Keratinocyte (primary cell): Measurements from ENCODE around the gene DNAJC25. TPM values are rescaled to one million over a fixed set of nuclear protein-coding genes. Genes with fewer than 3 reads are reported as not detected.
A peak's percentile ranks its signal among the peaks of the same experiment; 100 is the strongest.

Source experiments
- DNase-seq: peaks from one replicate; pipeline ENCODE4 v3.0.0-alpha.2; 2011; ENCODE audit warnings: low read depth, missing footprints, low spot score
- FAIRE-seq: peaks from 2 replicates; lab custom pipeline; 2011; peaks lifted over from hg19 to GRCh38; lab: Jason Lieb, UNC
- H2AFZ ChIP-seq: 2 replicates; pipeline ENCODE4 v1.6.0; 2012; ENCODE audit warnings: low read length, control low read depth, inconsistent platforms; ENCODE audit not compliant: control insufficient read depth
- H3K27ac ChIP-seq: 2 replicates; pipeline ENCODE4 v1.5.1; 2011; ENCODE audit warnings: low read length; ENCODE audit not compliant: control insufficient read depth, insufficient read depth
- H3K27me3 ChIP-seq: 3 replicates; pipeline ENCODE4 v1.6.0; 2011; ENCODE audit warnings: low read length; ENCODE audit not compliant: control insufficient read depth, insufficient read depth; ENCODE audit errors: extremely low read depth
- H3K36me3 ChIP-seq, 2 experiments: 2 replicates in 1 of 2; 3 replicates in 1 of 2; pipeline ENCODE4 v1.5.1; 2011; ENCODE audit warnings: low read length in 2 of 2, mild to moderate bottlenecking in 1 of 2; ENCODE audit not compliant: control insufficient read depth in 2 of 2, insufficient read depth in 2 of 2; ENCODE audit errors: extremely low read depth in 1 of 2
- H3K4me1 ChIP-seq: 3 replicates; pipeline ENCODE4 v1.5.1; 2011; ENCODE audit warnings: low read length; ENCODE audit not compliant: control insufficient read depth, insufficient read depth; ENCODE audit errors: extremely low read depth
- H3K4me2 ChIP-seq: 3 replicates; pipeline ENCODE4 v1.6.0; 2011; ENCODE audit warnings: low read depth, low read length; ENCODE audit not compliant: control insufficient read depth, insufficient read depth; ENCODE audit errors: extremely low read depth
- H3K4me3 ChIP-seq, 3 experiments: fragments of 200-600 bp in 1 of 3; sonication (generic) in 1 of 3; 2 replicates in 2 of 3; 3 replicates in 1 of 3; pipeline ENCODE4 v1.5.1; 2011 to 2016; ENCODE audit warnings: low read length in 3 of 3, mild to moderate bottlenecking in 3 of 3, control low read depth in 2 of 3, inconsistent platforms in 1 of 3, low read depth in 1 of 3, mixed read lengths in 1 of 3, mixed run types in 1 of 3, moderate library complexity in 1 of 3; ENCODE audit not compliant: control insufficient read depth in 2 of 3, insufficient read depth in 2 of 3; ENCODE audit errors: extremely low read depth in 1 of 3
- H3K79me2 ChIP-seq: 2 replicates; pipeline ENCODE4 v1.6.0; 2012; ENCODE audit warnings: low read length; ENCODE audit not compliant: control insufficient read depth, insufficient read depth
- H3K9ac ChIP-seq: 3 replicates; pipeline ENCODE4 v1.6.0; 2011; ENCODE audit warnings: low read length; ENCODE audit not compliant: control insufficient read depth, insufficient read depth; ENCODE audit errors: extremely low read depth
- H3K9me1 ChIP-seq: 3 replicates; pipeline ENCODE4 v1.6.0; 2011; ENCODE audit warnings: low read length; ENCODE audit not compliant: control insufficient read depth, insufficient read depth; ENCODE audit errors: extremely low read depth
- H3K9me3 ChIP-seq: 2 replicates; pipeline ENCODE4 v1.5.1; 2012; ENCODE audit warnings: low read depth, low read length; ENCODE audit not compliant: control insufficient read depth
- H4K20me1 ChIP-seq: 3 replicates; pipeline ENCODE4 v1.6.0; 2011; ENCODE audit warnings: low read length; ENCODE audit not compliant: control insufficient read depth, insufficient read depth; ENCODE audit errors: extremely low read depth
- CTCF ChIP-seq, 3 experiments: IDR thresholded peaks in 1 of 3; conservative IDR thresholded peaks in 1 of 3; optimal IDR thresholded peaks in 1 of 3; 2 replicates in 2 of 3; 3 replicates in 1 of 3; pipeline versions ENCODE3 to v1.5.1; 2011; ENCODE audit warnings: low read length in 3 of 3, mild to moderate bottlenecking in 3 of 3, moderate library complexity in 2 of 3, control low read depth in 1 of 3, inconsistent platforms in 1 of 3; ENCODE audit not compliant: insufficient read depth in 2 of 3; ENCODE audit errors: extremely low read depth in 1 of 3
- EZH2 ChIP-seq: IDR thresholded peaks from one replicate; pipeline ENCODE4 v1.6.1; 2012; ENCODE audit warnings: inconsistent platforms, mild to moderate bottlenecking, low read length, moderate library complexity
- dilution Hi-C: fragments of 300-500 bp; cut with MboI; formaldehyde crosslinking; loops from one replicate; pipeline ENCODE4 v1.7.0; 2020; ENCODE audit warnings: low sequenced_read_pairs; ENCODE audit not compliant: extremely low pct_ligation_motif_present
- polyA plus RNA-seq, 5 experiments: library from polyadenylated mRNA; depleted of rRNA in 3 of 5; stranded (reverse) in 3 of 5; stranded (forward) in 1 of 5; unstranded in 1 of 5; fragments of >200 nt; gene quantifications; 1 replicate in 1 of 5; 2 replicates in 3 of 5; 3 replicates in 1 of 5; pipeline versions ENCODE4 v1.2.1 to v1.2.3, GENCODE V29; 2011 to 2012; ENCODE audit warnings: missing spikeins in 2 of 5, low read depth in 1 of 5, low replicate concordance in 1 of 5

The DNAJC25 gene
- polyA plus RNA-seq, 1 donor (not counting 4 experiments of a cell fraction or from before 2014, with no cell fraction given) = 7.3 TPM

- dilution Hi-C loops = no loop called here
- Histone ChIP-seq H3K36me3 (no peaks in the 10 kb centered on the region), H3K9ac (peak overlapping the region; percentile 93), H3K27ac (peak overlapping the region; percentile 53), H3K9me1 (peaks cover 3% of the 10 kb centered on the region), H3K4me2 (peak overlapping the region; percentile 97), H2AFZ (peak overlapping the region; percentile 99), H3K27me3 (no peaks in the 10 kb centered on the region), H3K4me1 (peaks cover 13% of the 10 kb centered on the region), H4K20me1 (no peaks in the 10 kb centered on the region), H3K79me2 (peaks cover 41% of the 10 kb centered on the region), H3K4me3 (peak overlapping the region; percentile 91 to 98 (median 94)), H3K9me3 (no peaks in the 10 kb centered on the region)
- FAIRE-seq (no peak), DNase-seq (no peak)
- TF ChIP-seq CTCF (optimal IDR thresholded peaks at IDR 0.05 in 1 of 3, IDR thresholded peaks at IDR 0.05 in 1 of 3, conservative IDR thresholded peaks at IDR 0.05 in 1 of 3; ENCODE audit: extremely low read depth in 1 of 3, insufficient read depth in 2 of 3, low read length in 3 of 3) (no peak), EZH2 (no peak)
Observed at GRCh38 chr9:111630182-111630963, 761 bp upstream of the DNAJC25 start.

GRCh38 chr9:111630964-111631213 lies 245 bp upstream of the DNAJC25 start:
- peak; percentile 84 for FAIRE-seq
- Histone ChIP-seq H3K27ac (peak overlapping the region; percentile 53), H3K79me2 (peaks cover 47% of the 10 kb centered on the region)

More at GRCh38 chr9:111630964-111631213, 245 bp upstream of the DNAJC25 start:
- peak overlapping the region; percentile 99 for H2AFZ ChIP-seq
- TF ChIP-seq CTCF (optimal IDR thresholded peaks at IDR 0.05 in 1 of 3, IDR thresholded peaks at IDR 0.05 in 1 of 3, conservative IDR thresholded peaks at IDR 0.05 in 1 of 3; ENCODE audit: extremely low read depth in 1 of 3, insufficient read depth in 2 of 3, low read length in 3 of 3) (no peak), EZH2 (no peak)
- dilution Hi-C loops = no loop called here
- H3K9me1 ChIP-seq = peaks cover 3% of the 10 kb centered on the region
- H3K4me1 ChIP-seq = peaks cover 13% of the 10 kb centered on the region
- no peaks in the 10 kb centered on the region for H4K20me1 ChIP-seq
- peak overlapping the region; percentile 93 for H3K9ac ChIP-seq
- H3K36me3 ChIP-seq = no peaks in the 10 kb centered on the region
- no peaks in the 10 kb centered on the region for H3K9me3 ChIP-seq
- peak overlapping the region; percentile 91 to 98 (median 94) for H3K4me3 ChIP-seq
- H3K27me3 ChIP-seq = no peaks in the 10 kb centered on the region
- H3K4me2 ChIP-seq = peak overlapping the region; percentile 97
- DNase-seq = no peak
